Ascending aorta (tissue), 2 donors: ENCODE measurements around the gene MGAT5B. TPM values are rescaled to one million over a fixed set of nuclear protein-coding genes. Genes with fewer than 3 reads are reported as not detected.

Source experiments
- DNase-seq, 2 donors: peaks; one replicate each; pipeline ENCODE4 v3.0.0-alpha.2; 2019; ENCODE audit warnings: low spot score in 2 of 2
- H3K27ac ChIP-seq, 2 donors: fragments of 200-600 bp; sonication (generic); one replicate each; pipeline ENCODE4 v1.5.1; 2016 to 2017; ENCODE audit warnings: mild to moderate bottlenecking in 1 of 2
- H3K27me3 ChIP-seq: fragments of 200-600 bp; sonication (generic); one replicate; pipeline ENCODE4 v1.5.1; 2017
- H3K36me3 ChIP-seq, 2 donors: fragments of 200-600 bp; sonication (generic); one replicate each; pipeline ENCODE4 v1.5.1; 2016
- H3K4me1 ChIP-seq, 2 donors: fragments of 200-600 bp; sonication (generic); one replicate each; pipeline ENCODE4 v1.5.1; 2016 to 2017; ENCODE audit warnings: mild to moderate bottlenecking in 1 of 2
- H3K4me3 ChIP-seq, 2 donors: fragments of 200-600 bp; sonication (generic); one replicate each; pipeline ENCODE4 v1.5.1; 2016 to 2017; ENCODE audit warnings: mild to moderate bottlenecking in 1 of 2
- H3K9me3 ChIP-seq, 2 donors: fragments of 200-600 bp; sonication (generic); one replicate each; pipeline ENCODE4 v1.5.1; 2016
- CTCF ChIP-seq, 3 experiments: fragments of 200-600 bp in 2 of 3; fragments of 450-650 bp in 1 of 3; sonication (generic) in 2 of 3; IDR thresholded peaks; one replicate each; pipeline ENCODE4 v1.5.1; 2016 to 2019; ENCODE audit warnings: antibody characterized with exemption in 3 of 3, mild to moderate bottlenecking in 1 of 3, moderate library complexity in 1 of 3
- intact Hi-C: fragments of 100-400 bp; cut with DNase I; formaldehyde crosslinking; loops from one replicate; pipeline ENCODE4 v1.15.1; 2023
- total RNA-seq: library from RNA; depleted of rRNA; stranded (reverse); fragments of >200 nt; gene quantifications from one replicate; pipeline ENCODE4 v1.1.0, GENCODE V29; 2016

The MGAT5B gene
- total RNA-seq, 1 donor from 2014 or later = not detected

- Histone ChIP-seq H3K4me3 (no peak overlapping the region), H3K27ac (no peak overlapping the region), H3K4me1 (peaks cover 0 to 2% of the 10 kb centered on the region in 2 donors), H3K9me3 (no peaks in the 10 kb centered on the region), H3K27me3 (no peaks in the 10 kb centered on the region), H3K36me3 (no peaks in the 10 kb centered on the region)
- no peak for DNase-seq
- TF ChIP-seq CTCF (IDR thresholded peaks at IDR 0.05) = no peak
- intact Hi-C loops = no loop called here
Measured at GRCh38 chr17:76924345-76925342, 56.4 kb downstream of the MGAT5B start.

GRCh38 chr17:76925441-76925891 is 57.3 kb downstream of the MGAT5B start:
- no peak overlapping the region for H3K27ac ChIP-seq
- intact Hi-C loops = no loop called here

GRCh38 chr17:76926237-76926866 is 58.1 kb downstream of the MGAT5B start:
- Histone ChIP-seq H3K4me1 (peaks cover 0 to 2% of the 10 kb centered on the region in 2 donors), H3K9me3 (no peaks in the 10 kb centered on the region), H3K4me3 (no peak overlapping the region), H3K36me3 (no peaks in the 10 kb centered on the region), H3K27ac (no peak overlapping the region), H3K27me3 (no peaks in the 10 kb centered on the region)
- intact Hi-C loops = no loop called here
- DNase-seq = no peak
- TF ChIP-seq CTCF (IDR thresholded peaks at IDR 0.05) = no peak

More at GRCh38 chr17:76925441-76925891, 57.3 kb downstream of the MGAT5B start:
- Histone ChIP-seq H3K4me3 (no peak overlapping the region), H3K36me3 (no peaks in the 10 kb centered on the region), H3K4me1 (peaks cover 0 to 2% of the 10 kb centered on the region in 2 donors), H3K27me3 (no peaks in the 10 kb centered on the region), H3K9me3 (no peaks in the 10 kb centered on the region)
- TF ChIP-seq CTCF (IDR thresholded peaks at IDR 0.05) = no peak
- no peak for DNase-seq

GRCh38 chr17:76927577-76927976 is 59.4 kb downstream of the MGAT5B start:
- H3K9me3 ChIP-seq = no peaks in the 10 kb centered on the region
- no peaks in the 10 kb centered on the region for H3K36me3 ChIP-seq
- no peak for TF ChIP-seq CTCF (IDR thresholded peaks at IDR 0.05)
- H3K4me3 ChIP-seq = no peak overlapping the region
- no peak overlapping the region for H3K27ac ChIP-seq
- DNase-seq = no peak
- intact Hi-C loops = no loop called here
- H3K4me1 ChIP-seq = peaks cover 0 to 2% of the 10 kb centered on the region in 2 donors
- H3K27me3 ChIP-seq = no peaks in the 10 kb centered on the region

GRCh38 chr17:76927982-76928381 is 59.8 kb downstream of the MGAT5B start:
- no peak for DNase-seq
- TF ChIP-seq CTCF (IDR thresholded peaks at IDR 0.05) = no peak
- Histone ChIP-seq H3K27ac (no peak overlapping the region), H3K4me1 (peaks cover 0 to 2% of the 10 kb centered on the region in 2 donors), H3K4me3 (no peak overlapping the region), H3K9me3 (no peaks in the 10 kb centered on the region), H3K36me3 (no peaks in the 10 kb centered on the region), H3K27me3 (no peaks in the 10 kb centered on the region)
- intact Hi-C loops = no loop called here
